Lung (tissue), 16 donors: ENCODE measurements around the gene PCDHB13. TPM values are rescaled to one million over a fixed set of nuclear protein-coding genes. Genes with fewer than 3 reads are reported as not detected.
"Not testable (repeated sequence)": the region's sequence is repeated elsewhere in the genome, so short reads cannot be mapped to it uniquely, and the experiment has no call there.

Experiments used
- ATAC-seq: fragments of 200-7000 bp; cut with Tn5 transposase; one replicate; pipeline ENCODE4 v1.9.1; 2020; ENCODE audit warnings: moderate number of reproducible peaks; ENCODE audit not compliant: insufficient read depth, low FRiP score
- DNase-seq, 3 donors: peaks; one replicate each; pipeline ENCODE4 v3.0.0-alpha.2; 2013 to 2017
- H3K27ac ChIP-seq, 2 donors: one replicate each; pipeline ENCODE4 v1.5.1; 2013; ENCODE audit warnings: mild to moderate bottlenecking in 2 of 2, moderate library complexity in 2 of 2, control low read depth in 1 of 2, inconsistent platforms in 1 of 2, low read depth in 1 of 2, low read length in 1 of 2
- H3K27me3 ChIP-seq, 3 donors: one replicate each; pipeline ENCODE4 v1.5.1; 2013; ENCODE audit warnings: low read length in 2 of 3; ENCODE audit not compliant: control insufficient read depth in 3 of 3, insufficient read depth in 3 of 3
- H3K36me3 ChIP-seq, 4 donors: one replicate each; pipeline ENCODE4 v1.5.1; 2013; ENCODE audit warnings: low read length in 4 of 4, mild to moderate bottlenecking in 1 of 4, moderate library complexity in 1 of 4; ENCODE audit not compliant: control insufficient read depth in 4 of 4, insufficient read depth in 4 of 4
- H3K4me1 ChIP-seq, 5 donors: one replicate each; pipeline ENCODE4 v1.5.1; 2013; ENCODE audit warnings: low read length in 5 of 5, mild to moderate bottlenecking in 2 of 5, moderate library complexity in 1 of 5; ENCODE audit not compliant: control insufficient read depth in 5 of 5, insufficient read depth in 5 of 5
- H3K4me3 ChIP-seq: one replicate; pipeline ENCODE4 v1.5.1; 2013; ENCODE audit warnings: mild to moderate bottlenecking, control low read depth, moderate library complexity
- H3K9ac ChIP-seq, 2 donors: one replicate each; pipeline ENCODE4 v1.5.1; 2013; ENCODE audit warnings: low read length in 2 of 2, control low read depth in 1 of 2; ENCODE audit not compliant: insufficient read depth in 1 of 2
- H3K9me3 ChIP-seq, 4 donors: one replicate each; pipeline ENCODE4 v1.5.1; 2013; ENCODE audit warnings: low read length in 3 of 4, mild to moderate bottlenecking in 1 of 4, moderate library complexity in 1 of 4; ENCODE audit not compliant: control insufficient read depth in 4 of 4, insufficient read depth in 3 of 4
- CTCF ChIP-seq: IDR thresholded peaks from 2 replicates; pipeline ENCODE4 v1.5.1; 2012; ENCODE audit warnings: mild to moderate bottlenecking; ENCODE audit errors: control extremely low read depth, extremely low read depth
- WGBS, 2 donors: extraction: QIAGEN DNeasy Blood & Tissue Kit; methylation state at CpG; one replicate each; pipeline ENCODE4 v1.1.7; 2013; 5-methylcytosine and 5-hydroxymethylcytosine counted together
- long read RNA-seq, 5 donors: transcript quantifications; one replicate each; lab custom pipeline, GENCODE V29; 2026
- polyA plus RNA-seq, 2 donors: library from polyadenylated mRNA; stranded (reverse); fragments of 200-250 nt; gene quantifications; one replicate each; pipeline ENCODE4 v1.2.1, GENCODE V29; 2013
- total RNA-seq, 2 donors: library from RNA; depleted of rRNA in 1 of 2; stranded (reverse); fragments of >200 nt in 1 of 2; gene quantifications; one replicate each; pipeline ENCODE4 v1.2.1, GENCODE V29; 2014 to 2021
- donor health status: control.
- donor health status: control.
- donor health status: Bipolar disorder and iron deficiency.
- donor health status: healthy.
- donor health status: DM: yes; HTN: yes; CAD: no.

Gene PCDHB13
- total RNA-seq, result 1 to 10 TPM; 3.3 to 7.7 TPM
- polyA plus RNA-seq, result under 1 TPM; 0.58 to 0.59 TPM
- long read RNA-seq, donor 1, full-length matches to known transcripts, result 5 of 5 reads
- long read RNA-seq, donor 1, partial matches to known transcripts, result 0 of 5 reads
- long read RNA-seq, donor 1, other reads (novel, unspliced or antisense), result 0 of 5 reads
- long read RNA-seq, donor 2, full-length matches to known transcripts, result 1 of 1 reads
- long read RNA-seq, donor 2, partial matches to known transcripts, result 0 of 1 reads
- long read RNA-seq, donor 2, other reads (novel, unspliced or antisense), result 0 of 1 reads
- long read RNA-seq, donor 3, full-length matches to known transcripts, result 2 of 2 reads
- long read RNA-seq, donor 3, partial matches to known transcripts, result 0 of 2 reads
- long read RNA-seq, donor 3, other reads (novel, unspliced or antisense), result 0 of 2 reads
- long read RNA-seq, donor 4, full-length matches to known transcripts, result 6 of 6 reads
- long read RNA-seq, donor 4, partial matches to known transcripts, result 0 of 6 reads
- long read RNA-seq, donor 4, other reads (novel, unspliced or antisense), result 0 of 6 reads
- long read RNA-seq, donor 5, full-length matches to known transcripts, result 6 of 6 reads
- long read RNA-seq, donor 5, partial matches to known transcripts, result 0 of 6 reads
- long read RNA-seq, donor 5, other reads (novel, unspliced or antisense), result 0 of 6 reads

- DNase-seq (peak; percentile 50 to 53 (median 53)), ATAC-seq (peak; percentile 11)
- not testable (repeated sequence) for H3K4me1 ChIP-seq, H3K27me3 ChIP-seq, H3K27ac ChIP-seq, H3K4me3 ChIP-seq, H3K9ac ChIP-seq, H3K36me3 ChIP-seq
- 8 to 9% methylated on average over 12 to 13 of the region's 18 CpGs for WGBS, 2 donors
- H3K9me3 ChIP-seq, result peaks cover 0 to 43% (median 12%) of the 10 kb centered on the region in 4 donors
These were observed at the start of gene PCDHB13 for GRCh38 chr5:141213656-141214339. Gene PCDHB13 (plus strand): TSS chr5:141213919. CDS start chr5:141214124, 205 bp downstream.

GRCh38 chr5:141172381-141173204 is 41.1 kb upstream of the PCDHB13 start, which contains the start of gene PCDHB7:
Gene PCDHB7 (plus strand): TSS chr5:141172644. CDS start chr5:141172836, 192 bp downstream.
- Histone ChIP-seq H3K27me3 (no peaks in the 10 kb centered on the region), H3K36me3 (peaks cover 0 to 3% (median 0%) of the 10 kb centered on the region in 4 donors), H3K27ac (no peak within 1 kb of the TSS), H3K9me3 (peaks cover 6 to 31% (median 17%) of the 10 kb centered on the region in 4 donors), H3K4me1 (no peaks in the 10 kb centered on the region), H3K9ac (peak within 1 kb of the TSS in 1 of 2 donors; percentile 58), H3K4me3 (peak within 1 kb of the TSS; percentile 22)
- ATAC-seq, result no peak
- WGBS, 2 donors, result 23 to 31% methylated on average over 20 of the region's 20 CpGs
- DNase-seq, result peak in 2 of 3 donors; percentile 69 to 78
- TF ChIP-seq CTCF, result no peak

- not testable (repeated sequence) for ATAC-seq, H3K36me3 ChIP-seq, H3K9ac ChIP-seq, H3K4me1 ChIP-seq, H3K4me3 ChIP-seq, H3K27ac ChIP-seq, DNase-seq, H3K27me3 ChIP-seq
- H3K9me3 ChIP-seq, result peaks cover 6 to 39% (median 23%) of the 10 kb centered on the region in 4 donors
- 36 to 55% methylated on average over 46 to 79 of the region's 79 CpGs for WGBS, 2 donors
These were observed 39.2 kb upstream of the PCDHB13 start for GRCh38 chr5:141174291-141175104.
